RWPE2 (cell line): ENCODE results near the gene FOXM1.

Source experiments
- ATAC-seq: fragments of 200-7000 bp; cut with Tn5 transposase; 3 replicates; pipeline ENCODE4 v1.9.1; 2021; ENCODE audit warnings: low read depth
- DNase-seq: peaks from one replicate; pipeline ENCODE4 v3.0.0-alpha.2; 2020; ENCODE audit warnings: low spot score
- H3K27ac ChIP-seq: fragments of 450-650 bp; 2 replicates; pipeline ENCODE4 v1.5.1; 2017; ENCODE audit warnings: mild to moderate bottlenecking; ENCODE audit not compliant: poor library complexity, severe bottlenecking
- H3K27me3 ChIP-seq: fragments of 250-450 bp; sonication (Bioruptor Pico); 2 replicates; pipeline ENCODE4 v1.5.1; 2021; ENCODE audit warnings: mild to moderate bottlenecking, moderate library complexity; ENCODE audit not compliant: insufficient read depth, poor library complexity, severe bottlenecking
- H3K36me3 ChIP-seq: fragments of 250-450 bp; sonication (Bioruptor Pico); 2 replicates; pipeline ENCODE4 v1.5.1; 2020; ENCODE audit warnings: low read depth, mild to moderate bottlenecking, moderate library complexity
- H3K4me1 ChIP-seq: fragments of 250-450 bp; sonication (Bioruptor Pico); 2 replicates; pipeline ENCODE4 v1.5.1; 2021; ENCODE audit warnings: mild to moderate bottlenecking, moderate library complexity; ENCODE audit not compliant: insufficient read depth, poor library complexity, severe bottlenecking
- H3K4me3 ChIP-seq: fragments of 250-450 bp; sonication (Bioruptor Pico); 2 replicates; pipeline ENCODE4 v1.5.1; 2021; ENCODE audit warnings: mild to moderate bottlenecking, moderate library complexity; ENCODE audit not compliant: severe bottlenecking
- H3K9me3 ChIP-seq: fragments of 250-450 bp; sonication (Bioruptor Pico); 2 replicates; pipeline ENCODE4 v1.5.1; 2021; ENCODE audit warnings: mild to moderate bottlenecking, moderate library complexity; ENCODE audit not compliant: severe bottlenecking
- CTCF ChIP-seq: fragments of 450-650 bp; IDR thresholded peaks from one replicate; pipeline ENCODE4 v1.5.1; 2017; ENCODE audit warnings: mild to moderate bottlenecking, moderate library complexity; ENCODE audit not compliant: poor library complexity, severe bottlenecking

The FOXM1 gene

GRCh38 chr12:2877047-2877952 is at the start of gene FOXM1, which contains the start of gene RHNO1:
FOXM1 (minus strand) TSS chr12:2877174; CDS start chr12:2874478, 2,696 bp downstream.
RHNO1 (plus strand) TSS chr12:2877223; CDS start chr12:2885367, 8,144 bp downstream.
- TF ChIP-seq CTCF: no peak
- peak; percentile 84 for ATAC-seq
- peaks cover 63% of the 10 kb centered on the region for H3K36me3 ChIP-seq

DNA sequence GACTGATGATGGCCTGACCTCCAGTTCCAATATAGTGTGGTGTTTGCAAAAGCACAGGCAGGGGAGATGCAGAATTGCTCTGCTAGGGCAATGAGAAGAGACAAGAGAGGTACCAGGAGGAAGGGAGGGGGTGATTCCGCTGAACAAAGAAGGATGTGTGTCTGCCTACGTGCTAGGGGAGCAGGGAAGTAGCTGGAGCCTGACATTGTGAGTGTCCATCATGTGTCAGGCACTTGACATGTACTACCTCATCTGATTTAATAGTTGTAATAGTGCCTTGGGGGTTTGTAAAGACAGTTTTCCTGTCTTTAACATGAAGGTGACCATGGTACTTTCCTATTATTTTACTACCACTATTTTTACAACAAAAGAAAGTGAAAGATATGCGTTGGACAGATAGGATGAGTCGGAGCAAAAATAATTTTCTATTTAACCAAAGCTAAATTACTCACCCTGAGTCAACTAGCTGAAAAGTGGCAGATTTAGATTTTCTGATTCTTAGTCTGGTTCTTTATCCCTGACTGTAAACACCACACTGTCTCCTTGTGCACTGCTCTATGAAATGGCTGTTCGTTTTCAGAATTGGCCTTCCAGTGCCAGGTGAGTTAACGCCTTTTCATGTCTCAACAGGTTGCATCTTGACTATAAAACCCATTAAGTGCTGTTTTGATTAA is 48.5 kb upstream of the FOXM1 start:
- no peak for TF ChIP-seq CTCF
- Histone ChIP-seq H3K27ac (no peak overlapping the region), H3K9me3 (no peaks in the 10 kb centered on the region), H3K27me3 (no peaks in the 10 kb centered on the region), H3K4me1 (no peaks in the 10 kb centered on the region), H3K4me3 (no peak overlapping the region), H3K36me3 (peaks cover 89% of the 10 kb centered on the region)
- DNase-seq (no peak), ATAC-seq (peak; percentile 49; the same call in 2 of the 3 replicates)

More at GRCh38 chr12:2877047-2877952, at the start of gene FOXM1, which contains the start of gene RHNO1:
- H3K27me3 ChIP-seq: no peaks in the 10 kb centered on the region
- peak within 1 kb of the TSS; percentile 77 for H3K27ac ChIP-seq
- peak; percentile 93 for DNase-seq
- H3K4me3 ChIP-seq: peak within 1 kb of the TSS; percentile 94
- peaks cover 8% of the 10 kb centered on the region for H3K4me1 ChIP-seq
- no peaks in the 10 kb centered on the region for H3K9me3 ChIP-seq

- Histone ChIP-seq H3K36me3 (peaks cover 90% of the 10 kb centered on the region), H3K4me3 (no peak overlapping the region), H3K27ac (no peak overlapping the region), H3K4me1 (no peaks in the 10 kb centered on the region), H3K9me3 (no peaks in the 10 kb centered on the region), H3K27me3 (no peaks in the 10 kb centered on the region)
- ATAC-seq: no peak
- TF ChIP-seq CTCF: no peak
- no peak for DNase-seq
Observed at GRCh38 chr12:2924019-2924418, 47.0 kb upstream of the FOXM1 start.

DNA sequence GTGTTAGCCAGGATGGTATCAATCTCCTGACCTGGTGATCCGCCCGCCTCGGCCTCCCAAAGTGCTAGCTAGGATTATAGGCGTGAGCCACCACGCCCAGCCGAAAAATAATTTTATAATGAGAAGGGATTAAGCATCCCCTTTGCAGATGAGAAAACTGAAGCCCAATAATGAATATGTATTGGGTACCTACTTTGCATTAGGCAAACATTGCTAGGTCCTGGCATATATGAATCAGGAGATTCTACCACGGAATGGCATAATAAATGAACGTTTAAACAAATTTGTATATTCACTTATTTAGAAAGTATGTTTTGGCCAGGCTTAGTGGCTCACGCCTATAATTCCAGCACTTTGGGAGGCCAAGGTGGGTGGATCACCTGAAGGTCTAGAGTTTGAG is 46.1 kb upstream of the FOXM1 start:
- DNase-seq: no peak
- Histone ChIP-seq H3K27ac (no peak overlapping the region), H3K9me3 (no peaks in the 10 kb centered on the region), H3K4me3 (no peak overlapping the region), H3K27me3 (no peaks in the 10 kb centered on the region), H3K4me1 (no peaks in the 10 kb centered on the region), H3K36me3 (peaks cover 82% of the 10 kb centered on the region)
- ATAC-seq: no peak
- no peak for TF ChIP-seq CTCF
